ENCODE results near the gene SFXN2.

DNA sequence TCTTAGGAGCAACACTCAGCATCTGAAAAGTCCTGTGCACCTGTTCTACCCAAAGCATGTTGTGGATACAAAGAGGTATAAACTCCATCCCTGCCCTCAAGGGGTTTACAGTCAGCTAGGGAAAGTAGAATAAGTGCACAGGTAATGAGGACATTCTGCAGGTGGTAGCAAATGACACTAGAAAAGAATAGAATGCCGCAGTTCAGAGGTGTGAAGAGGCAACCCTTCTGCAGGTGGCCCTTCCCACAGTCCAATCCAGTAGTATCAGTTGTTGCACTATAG is 66.0 kb downstream of the SFXN2 start:
- TF ChIP-seq, protein P1, sequence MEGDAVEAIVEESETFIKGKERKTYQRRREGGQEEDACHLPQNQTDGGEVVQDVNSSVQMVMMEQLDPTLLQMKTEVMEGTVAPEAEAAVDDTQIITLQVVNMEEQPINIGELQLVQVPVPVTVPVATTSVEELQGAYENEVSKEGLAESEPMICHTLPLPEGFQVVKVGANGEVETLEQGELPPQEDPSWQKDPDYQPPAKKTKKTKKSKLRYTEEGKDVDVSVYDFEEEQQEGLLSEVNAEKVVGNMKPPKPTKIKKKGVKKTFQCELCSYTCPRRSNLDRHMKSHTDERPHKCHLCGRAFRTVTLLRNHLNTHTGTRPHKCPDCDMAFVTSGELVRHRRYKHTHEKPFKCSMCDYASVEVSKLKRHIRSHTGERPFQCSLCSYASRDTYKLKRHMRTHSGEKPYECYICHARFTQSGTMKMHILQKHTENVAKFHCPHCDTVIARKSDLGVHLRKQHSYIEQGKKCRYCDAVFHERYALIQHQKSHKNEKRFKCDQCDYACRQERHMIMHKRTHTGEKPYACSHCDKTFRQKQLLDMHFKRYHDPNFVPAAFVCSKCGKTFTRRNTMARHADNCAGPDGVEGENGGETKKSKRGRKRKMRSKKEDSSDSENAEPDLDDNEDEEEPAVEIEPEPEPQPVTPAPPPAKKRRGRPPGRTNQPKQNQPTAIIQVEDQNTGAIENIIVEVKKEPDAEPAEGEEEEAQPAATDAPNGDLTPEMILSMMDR (IDR thresholded peaks at IDR 0.05; ENCODE audit: low read length) = no peak
- TF ChIP-seq EZH2 (optimal IDR thresholded peaks at IDR 0.05; ENCODE audit: low read depth, low read length) (no peak), EZH2phosphoT487 (IDR thresholded peaks at IDR 0.05; ENCODE audit: low read length) (no peak)
